DMS153 treated with DMSO at 0.1 percent for 48 hours (cell line): ENCODE data around the gene ADORA2B.
"Not testable (repeated sequence)": the region's sequence is repeated elsewhere in the genome, so short reads cannot be mapped to it uniquely, and the experiment has no call there.

Source experiments
- DNase-seq: peaks from one replicate; lab custom pipeline; 2025; ENCODE audit not compliant: unreplicated experiment; lab: John Stamatoyannopoulos, UW

Gene ADORA2B

DNA sequence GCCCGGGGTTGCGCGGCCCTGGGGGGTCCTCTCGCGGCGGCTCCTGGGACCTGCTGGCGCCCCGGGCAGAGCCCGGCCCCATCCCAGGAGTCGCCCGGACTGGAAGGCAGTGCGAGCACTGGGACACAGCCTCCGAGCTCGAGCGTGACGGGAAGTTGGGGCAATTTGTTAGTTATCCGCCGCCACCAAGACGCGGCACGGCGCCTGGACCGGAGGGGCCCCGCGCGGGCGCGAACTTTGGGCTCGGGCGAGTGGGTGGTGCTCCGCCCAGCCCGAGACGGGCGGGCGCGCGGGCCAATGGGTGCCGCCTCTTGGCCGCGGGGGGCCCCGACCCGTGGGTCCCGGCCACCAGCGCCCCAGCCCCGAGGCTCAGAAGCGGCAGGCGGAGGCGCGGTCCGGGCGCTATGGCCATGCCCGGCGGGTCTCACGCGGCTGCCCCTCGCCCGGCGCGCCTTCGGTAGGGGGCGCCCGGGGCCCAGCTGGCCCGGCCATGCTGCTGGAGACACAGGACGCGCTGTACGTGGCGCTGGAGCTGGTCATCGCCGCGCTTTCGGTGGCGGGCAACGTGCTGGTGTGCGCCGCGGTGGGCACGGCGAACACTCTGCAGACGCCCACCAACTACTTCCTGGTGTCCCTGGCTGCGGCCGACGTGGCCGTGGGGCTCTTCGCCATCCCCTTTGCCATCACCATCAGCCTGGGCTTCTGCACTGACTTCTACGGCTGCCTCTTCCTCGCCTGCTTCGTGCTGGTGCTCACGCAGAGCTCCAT, at the start of gene ADORA2B:
Gene ADORA2B, plus strand, starts transcription at position 372 of the 768 bp plus-strand sequence. Its CDS starts 119 bp downstream, at position 491.
- no peak for DNase-seq

DNA sequence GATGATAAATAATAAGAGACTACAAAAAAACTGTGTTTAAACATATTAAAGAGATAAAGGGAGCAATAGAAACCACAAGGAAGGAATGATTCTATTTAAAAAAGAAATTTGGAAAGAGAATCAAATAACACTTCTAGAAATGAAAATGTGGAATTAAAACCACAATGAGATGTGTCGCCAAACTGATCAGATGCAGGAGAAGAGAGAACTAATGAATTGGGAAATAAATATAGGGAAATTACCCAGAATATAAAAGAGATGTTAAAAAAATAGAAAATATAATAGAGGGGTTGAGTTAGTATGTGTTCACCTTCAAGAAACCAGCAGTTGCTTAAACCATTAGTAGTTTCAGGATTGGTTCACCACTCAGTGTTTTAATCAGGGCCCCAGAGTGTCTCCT, 48.7 kb upstream of the ADORA2B start:
- DNase-seq, result no peak

DNA sequence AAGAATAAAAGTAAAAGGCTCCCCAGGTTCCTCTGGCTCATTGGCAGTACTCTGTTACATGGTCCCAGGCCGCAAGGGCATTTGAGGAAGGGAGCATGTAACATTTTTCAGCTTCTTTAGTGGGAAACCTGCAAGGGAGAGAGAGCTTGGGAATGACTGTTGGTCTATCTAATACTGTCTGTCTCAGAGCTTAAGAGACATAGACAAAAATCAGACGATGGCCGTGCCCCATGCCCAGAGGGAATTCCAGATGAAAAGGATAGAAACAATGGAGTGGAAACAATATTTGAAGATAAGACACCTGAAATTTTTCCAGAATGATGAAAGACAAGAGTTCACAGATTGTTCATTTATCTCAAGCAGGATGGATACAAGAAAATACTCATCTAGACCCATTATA, 48.1 kb upstream of the ADORA2B start:
- no peak for DNase-seq

- DNase-seq, result not testable (repeated sequence)
Observed at GRCh38 chr17:15899596-15899995, 45.3 kb upstream of the ADORA2B start.

DNA sequence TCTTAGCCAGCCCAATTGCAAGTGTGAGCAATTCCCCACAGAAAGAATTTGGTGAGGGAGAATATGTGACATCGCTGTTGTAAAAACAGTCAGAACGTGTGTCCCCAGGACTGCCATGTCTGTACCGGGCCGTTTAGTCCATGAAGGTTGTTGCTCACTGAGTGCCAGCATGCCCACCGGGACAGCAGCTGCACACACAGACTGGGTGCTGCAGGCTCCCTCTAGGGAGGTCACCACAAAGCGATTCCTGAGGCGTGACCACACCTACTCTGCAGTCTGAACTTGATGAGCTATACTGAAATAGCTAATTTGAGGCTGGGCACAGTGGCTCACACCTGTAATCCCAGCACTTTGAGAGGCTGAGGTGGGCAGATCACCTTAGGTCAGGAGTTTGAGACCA, 44.1 kb upstream of the ADORA2B start:
- DNase-seq, result no peak

DNA sequence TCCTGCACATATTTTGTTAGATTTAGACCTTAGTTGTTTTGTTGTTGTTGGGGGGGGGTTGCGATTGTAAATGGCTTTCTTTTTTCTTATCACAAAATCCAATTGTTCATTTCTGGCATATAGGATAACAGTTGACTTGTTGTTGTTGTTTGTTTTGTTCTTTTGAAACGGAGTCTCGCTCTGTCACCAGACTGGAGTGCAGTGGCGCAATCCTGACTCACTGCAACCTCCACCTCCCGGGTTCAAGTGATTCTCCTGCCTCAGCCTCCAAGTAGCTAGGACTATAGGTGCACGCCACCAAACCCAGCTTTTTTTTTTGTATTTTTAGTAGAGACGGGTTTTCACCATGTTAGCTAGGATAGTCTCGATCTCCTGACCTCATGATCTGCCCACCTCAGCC, 39.7 kb upstream of the ADORA2B start:
- DNase-seq, result not testable (repeated sequence)

DNA sequence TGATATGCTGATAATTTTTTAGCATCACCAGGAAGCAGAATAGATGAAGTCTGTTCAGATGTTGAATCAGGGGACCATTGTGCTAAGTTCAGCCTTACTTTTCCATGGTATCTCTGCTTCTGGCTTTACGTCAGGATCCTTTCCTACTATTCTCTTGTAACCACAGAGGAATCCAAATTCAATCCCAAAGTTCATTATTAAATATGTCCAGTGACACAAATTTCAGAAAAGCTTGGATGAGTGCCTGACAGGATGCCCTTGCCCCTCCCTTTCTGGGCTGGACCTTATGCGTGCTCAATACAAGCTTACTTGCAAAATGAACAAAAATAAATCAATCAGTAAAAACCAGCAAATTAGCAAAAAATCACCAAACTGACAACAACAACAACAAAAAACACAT, 37.6 kb upstream of the ADORA2B start:
- no peak for DNase-seq

DNA sequence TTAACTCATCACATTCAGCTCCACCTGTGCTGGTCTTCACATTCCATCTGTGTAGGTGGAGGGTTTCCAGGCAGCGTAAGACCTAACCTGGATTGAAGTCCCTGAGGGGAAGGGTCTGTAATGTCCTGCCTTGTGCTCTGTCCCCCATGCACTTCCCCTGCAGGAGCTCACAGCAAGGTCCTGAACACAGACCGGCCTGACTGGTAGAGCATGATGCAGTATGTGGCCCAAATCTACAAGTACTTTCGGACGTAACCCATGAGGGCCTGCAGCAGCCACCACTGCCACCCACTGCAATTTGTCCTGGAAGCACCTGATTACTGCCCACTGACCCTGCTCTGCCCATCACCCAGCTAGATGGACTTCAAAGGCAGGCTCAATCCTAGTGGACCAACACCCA, 36.6 kb upstream of the ADORA2B start:
- DNase-seq, result no peak

DNA sequence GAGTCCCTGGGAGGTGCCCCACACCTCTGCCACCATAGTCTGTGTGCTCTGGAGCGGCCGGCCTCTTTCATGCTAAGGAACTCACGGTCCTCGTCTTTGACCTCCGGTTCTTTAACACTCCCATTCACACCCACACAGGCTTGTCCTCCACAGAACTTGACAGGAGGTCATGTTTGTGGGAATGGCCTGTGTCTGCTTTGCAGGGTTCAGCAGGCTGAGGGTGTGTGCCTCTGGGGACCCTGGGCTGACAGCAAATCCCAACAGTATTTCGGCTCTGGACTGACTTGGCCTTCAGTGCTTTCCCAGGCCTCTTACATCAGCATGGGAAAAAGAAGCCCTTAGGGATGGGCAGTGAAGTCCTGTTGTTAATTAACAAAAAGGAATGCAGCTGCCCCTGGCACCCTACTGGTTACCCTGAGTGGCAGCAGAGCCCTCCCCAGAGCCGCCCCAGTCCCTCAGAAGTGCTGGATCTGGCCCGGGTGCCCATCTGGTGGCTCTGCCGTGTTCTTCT, 35.4 kb upstream of the ADORA2B start:
- DNase-seq, result no peak

DNA sequence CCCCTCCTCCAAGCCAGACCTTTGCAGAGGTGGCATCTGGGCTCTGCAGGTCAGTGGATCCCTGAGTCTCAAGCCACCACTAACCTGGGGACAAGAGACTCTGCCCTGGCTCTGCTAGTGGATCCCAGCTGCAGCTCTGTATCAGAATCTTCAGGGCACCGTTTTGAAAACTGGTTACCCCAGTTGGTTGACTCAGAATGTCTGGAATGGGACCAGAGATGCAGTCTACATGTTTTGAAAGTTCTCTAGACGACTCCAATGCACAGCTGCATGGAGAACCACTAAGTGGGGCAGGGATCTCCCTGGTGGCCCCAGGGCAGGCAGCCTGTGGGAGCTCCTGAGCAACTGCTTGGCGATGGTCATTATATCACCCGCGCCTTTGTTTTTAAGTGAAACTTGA, 34.1 kb upstream of the ADORA2B start:
- no peak for DNase-seq

DNA sequence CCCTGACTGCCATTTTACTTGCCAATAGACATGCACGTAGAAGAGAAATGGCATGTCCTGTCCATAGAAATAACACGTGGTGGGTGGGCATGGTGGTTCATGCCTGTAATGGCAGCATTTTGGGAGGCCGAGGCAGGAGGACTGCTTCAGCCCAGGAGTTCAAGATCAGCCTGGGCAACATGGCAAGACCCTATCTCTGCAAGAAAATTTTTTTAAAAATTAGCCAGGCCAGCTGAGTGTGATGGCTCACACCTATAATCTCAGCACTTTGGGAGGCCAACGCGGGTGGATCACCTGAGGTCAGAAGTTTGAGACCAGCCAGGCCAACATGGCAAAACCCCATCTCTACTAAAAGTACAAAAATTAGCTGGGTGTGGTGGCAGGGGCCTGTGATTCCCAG, 33.2 kb upstream of the ADORA2B start:
- not testable (repeated sequence) for DNase-seq

- no peak for DNase-seq
Observed at GRCh38 chr17:15912416-15912955, 32.4 kb upstream of the ADORA2B start.

- DNase-seq, result no peak
Observed at GRCh38 chr17:15913826-15914225, 31.1 kb upstream of the ADORA2B start.

DNA sequence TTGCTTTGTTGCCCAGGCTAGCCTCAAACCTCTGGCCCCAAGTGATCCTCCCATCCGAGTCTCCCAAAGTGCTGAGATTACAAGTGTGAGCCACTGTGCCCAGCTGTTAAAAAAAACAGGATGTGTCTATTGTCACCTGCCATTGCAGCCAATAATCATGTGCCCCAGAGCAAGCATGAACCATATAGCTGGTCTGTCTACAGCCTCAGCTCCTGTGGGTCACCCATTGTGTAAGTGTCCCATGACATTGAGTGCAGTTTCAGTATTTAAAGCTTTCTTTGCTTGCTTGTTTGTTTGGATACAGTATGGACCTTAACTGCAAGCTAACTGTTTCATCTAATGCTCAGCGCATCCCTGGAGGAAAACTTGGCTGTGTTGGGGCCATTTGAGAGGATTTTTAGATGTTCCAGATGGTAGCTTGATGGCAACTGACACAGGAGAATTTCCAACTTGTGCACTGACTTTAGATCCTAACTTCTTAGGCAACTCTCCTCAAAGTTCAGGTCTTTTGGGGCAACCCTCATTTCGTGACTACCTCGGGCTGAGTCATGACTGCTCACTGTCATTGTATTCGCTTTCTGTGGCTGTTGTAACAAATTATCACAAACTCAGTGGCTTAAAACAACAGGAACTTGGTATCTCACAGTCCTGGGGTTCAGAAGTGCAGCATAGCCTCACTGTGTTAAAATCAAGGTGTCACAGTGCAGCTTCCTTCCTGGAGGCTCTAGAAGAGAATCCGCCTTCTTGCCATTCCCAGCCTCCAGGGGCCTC, 30.3 kb upstream of the ADORA2B start:
- no peak for DNase-seq

DNA sequence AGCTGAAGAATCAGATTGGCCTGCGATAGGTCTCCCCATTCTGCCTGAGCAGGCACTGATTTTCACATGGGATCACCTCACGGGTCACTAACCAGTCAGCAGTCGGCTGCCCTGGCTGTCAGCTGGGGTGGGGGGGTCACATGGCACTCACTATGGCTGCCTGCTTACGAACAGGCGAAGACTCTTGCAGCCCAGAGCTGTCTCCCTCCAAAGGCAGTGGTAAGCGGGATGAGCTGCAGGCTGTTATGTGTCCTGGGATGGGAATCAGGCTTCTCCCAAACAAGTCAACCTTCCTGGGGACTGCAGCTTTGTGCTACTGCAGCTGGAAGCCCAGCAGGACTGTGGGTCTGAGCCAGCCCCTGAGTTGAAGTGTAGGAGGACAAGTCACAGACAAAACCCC, 29.0 kb upstream of the ADORA2B start:
- DNase-seq, result no peak

- DNase-seq, result no peak
Observed at GRCh38 chr17:15917021-15917437, 27.9 kb upstream of the ADORA2B start.

- DNase-seq, result no peak
Observed at GRCh38 chr17:15917438-15918027, 27.4 kb upstream of the ADORA2B start.

- no peak for DNase-seq
Observed at GRCh38 chr17:15918261-15918660, 26.7 kb upstream of the ADORA2B start.

- DNase-seq, result no peak
Observed at GRCh38 chr17:15918661-15919259, 26.2 kb upstream of the ADORA2B start.

DNA sequence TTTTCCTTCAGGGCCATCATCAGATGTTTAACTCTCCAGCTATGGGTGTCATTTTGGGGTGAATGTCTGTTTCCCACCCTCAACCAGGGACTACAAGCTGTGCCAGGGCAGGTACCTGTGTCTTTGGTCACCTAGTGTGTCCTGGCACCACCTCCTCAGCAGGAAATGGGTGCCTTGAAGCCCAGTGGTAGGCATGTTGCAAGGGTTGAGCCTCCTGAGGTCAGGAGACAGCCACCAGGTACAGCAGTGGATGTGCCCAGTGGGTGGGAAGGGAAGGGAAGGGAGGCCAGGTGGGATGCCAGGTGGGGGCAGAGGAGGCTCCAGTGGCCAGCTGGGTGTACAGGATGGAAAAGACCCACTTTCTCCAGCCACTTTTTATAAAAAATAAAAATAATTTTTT, 25.5 kb upstream of the ADORA2B start:
- DNase-seq, result no peak

- no peak for DNase-seq
Observed at GRCh38 chr17:15920758-15921239, 24.1 kb upstream of the ADORA2B start.
